RCC 7860 (cell line): ENCODE data around the gene SAMD9.
"Not testable (repeated sequence)": the region's sequence is repeated elsewhere in the genome, so short reads cannot be mapped to it uniquely, and the experiment has no call there.

Source experiments
- DNase-seq: peaks from one replicate; pipeline ENCODE4 v3.0.0-alpha.2; 2015; ENCODE audit warnings: low spot score
- FAIRE-seq: peaks from 2 replicates; lab custom pipeline; 2012; peaks lifted over from hg19 to GRCh38; lab: Jason Lieb, UNC

Gene SAMD9

GRCh38 chr7:93117852-93118530 lies at the start of gene SAMD9:
Gene SAMD9, minus strand, starts transcription at chr7:93117979. Its CDS starts 11,882 bp downstream, at chr7:93106097.
- peak; percentile 82 for DNase-seq
- peak; percentile 92 for FAIRE-seq

DNA sequence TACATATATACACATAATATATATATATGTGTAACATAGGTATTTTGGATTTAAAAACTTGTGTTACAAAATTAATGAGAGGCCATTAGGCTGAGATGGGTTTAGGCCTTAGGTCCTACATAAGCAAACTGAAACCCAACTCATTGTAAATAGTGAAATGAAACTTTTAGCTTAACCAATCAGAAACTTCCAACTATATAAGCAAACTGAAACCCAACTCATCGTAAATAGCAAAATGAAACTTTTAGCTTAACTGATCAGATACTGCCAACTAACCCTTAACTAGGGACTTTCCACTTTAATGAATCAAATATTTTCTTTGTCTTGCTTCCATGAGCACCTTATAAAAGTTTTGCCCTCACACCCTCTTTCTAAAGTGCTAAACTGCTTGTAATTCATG lies 47.7 kb upstream of the SAMD9 start:
- DNase-seq, result no peak

GRCh38 chr7:93164766-93165165 lies 47.0 kb upstream of the SAMD9 start:
- FAIRE-seq (peak; percentile 60), DNase-seq (no peak)

More for the DNA sequence above, 47.7 kb upstream of the SAMD9 start:
- FAIRE-seq, result no peak

DNA sequence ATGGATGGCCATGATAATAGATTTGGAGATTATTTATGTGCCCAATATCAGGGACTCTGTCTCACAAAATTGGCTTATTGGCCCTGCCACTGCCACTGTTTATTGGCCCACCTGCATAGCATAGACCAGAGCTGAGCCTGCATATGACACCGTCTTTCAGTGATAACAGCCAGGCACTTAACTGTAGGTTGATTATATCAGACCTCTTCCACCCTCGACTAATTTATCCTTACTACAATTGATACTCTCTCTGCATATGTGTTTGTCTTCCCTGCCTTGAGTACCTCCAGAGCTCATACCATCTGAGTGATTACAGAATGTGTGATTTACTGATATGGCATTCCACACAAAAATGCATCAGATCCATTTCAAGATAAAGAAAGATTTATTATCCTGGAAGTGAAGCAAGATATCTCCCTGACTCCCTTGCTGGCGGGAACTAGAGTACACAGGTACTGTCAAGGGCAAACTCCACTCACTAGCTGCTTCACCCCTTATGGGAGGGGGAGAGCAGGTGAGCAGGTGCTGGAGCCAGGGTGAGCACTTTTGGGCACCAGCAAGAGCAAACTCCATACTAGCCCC lies 43.5 kb upstream of the SAMD9 start:
- no peak for DNase-seq
- FAIRE-seq, result no peak

DNA sequence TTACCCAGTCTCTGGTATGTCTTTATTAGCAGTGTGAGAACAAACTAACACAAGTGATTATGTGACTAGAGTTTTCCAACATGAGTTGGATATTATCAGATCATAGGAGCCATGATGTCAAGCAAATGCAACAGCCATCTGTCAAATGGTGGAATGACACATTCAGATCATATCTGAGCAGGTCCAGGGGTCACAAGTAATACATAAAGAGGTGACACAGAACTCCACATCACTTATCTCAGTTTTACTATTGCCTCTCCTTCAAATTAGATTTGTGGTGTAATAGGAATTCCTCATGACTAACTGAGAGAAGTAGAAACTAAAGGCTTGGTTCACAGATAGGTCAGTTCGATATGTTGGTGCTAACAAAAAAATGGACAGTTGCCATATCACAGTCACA lies 42.6 kb upstream of the SAMD9 start:
- FAIRE-seq (no peak), DNase-seq (peak; percentile 43)

DNA sequence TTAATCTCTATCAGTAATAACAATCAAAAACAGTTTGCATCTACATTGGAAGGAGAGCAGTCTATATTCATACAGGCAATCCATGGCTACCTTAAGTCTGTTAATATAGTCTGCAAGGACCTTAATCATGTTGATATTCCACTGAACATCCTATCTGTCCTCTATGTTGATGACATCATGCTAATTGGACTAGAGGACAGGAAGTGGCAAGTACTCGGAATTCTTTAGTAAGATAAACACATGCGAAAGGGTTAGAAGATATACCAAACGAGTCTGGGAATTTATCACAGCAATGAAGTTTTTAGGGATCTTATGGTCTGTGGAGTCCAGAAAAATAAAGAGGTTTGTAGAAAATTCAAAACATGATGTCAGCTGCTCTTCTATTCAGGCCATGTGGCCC lies 41.7 kb upstream of the SAMD9 start:
- DNase-seq, result no peak
- no peak for FAIRE-seq

DNA sequence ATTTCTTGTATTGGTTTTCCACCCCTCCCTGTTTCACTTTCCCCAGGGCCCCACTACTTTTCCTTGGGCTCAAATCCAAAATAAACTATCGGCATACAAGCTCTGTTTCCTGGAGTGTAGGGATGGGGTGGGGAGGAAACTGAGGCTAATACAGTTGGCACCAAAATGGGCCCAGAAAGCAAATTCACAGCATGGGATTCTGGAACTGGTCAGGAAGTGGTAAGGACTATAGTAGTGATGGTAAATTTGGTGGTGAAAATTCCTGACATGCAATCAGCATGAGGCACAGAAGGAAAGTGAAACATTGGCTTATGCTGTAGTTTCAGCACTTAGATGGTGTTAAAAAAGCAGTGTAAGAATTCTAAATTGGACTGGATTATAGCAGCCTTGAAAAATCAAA lies 39.1 kb upstream of the SAMD9 start:
- FAIRE-seq, result no peak
- peak; percentile 70 for DNase-seq

- FAIRE-seq (peak; percentile 79), DNase-seq (peak; percentile 66)
Measured at GRCh38 chr7:93150200-93150835, 32.5 kb upstream of the SAMD9 start.

DNA sequence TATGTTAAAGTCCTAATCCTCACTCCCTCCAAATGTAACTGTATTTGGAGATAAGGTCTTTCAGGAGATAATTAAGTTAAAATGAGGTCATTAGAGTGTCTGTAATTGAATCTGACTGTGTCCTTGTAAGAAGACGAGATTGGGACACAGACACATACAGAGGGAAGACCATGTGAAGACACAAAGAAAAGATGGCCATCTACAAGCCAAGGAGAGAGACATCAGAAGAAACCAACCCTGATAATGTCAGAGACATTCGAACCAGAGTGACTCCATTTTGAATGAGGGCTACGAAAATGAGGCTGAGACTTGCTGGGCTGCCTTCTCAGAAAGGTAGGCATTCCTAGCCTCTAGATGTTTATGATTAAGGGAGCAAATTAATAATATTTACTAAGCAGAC lies 30.9 kb upstream of the SAMD9 start:
- FAIRE-seq, result no peak

GRCh38 chr7:93148144-93148543 lies 30.4 kb upstream of the SAMD9 start, which contains the start of gene SAMD9L:
Gene SAMD9L, minus strand, starts transcription at chr7:93148385. Its CDS starts 12,414 bp downstream, at chr7:93135971.
- FAIRE-seq (no peak), DNase-seq (peak; percentile 42)

More for the DNA sequence above, 30.9 kb upstream of the SAMD9 start:
- DNase-seq, result no peak

DNA sequence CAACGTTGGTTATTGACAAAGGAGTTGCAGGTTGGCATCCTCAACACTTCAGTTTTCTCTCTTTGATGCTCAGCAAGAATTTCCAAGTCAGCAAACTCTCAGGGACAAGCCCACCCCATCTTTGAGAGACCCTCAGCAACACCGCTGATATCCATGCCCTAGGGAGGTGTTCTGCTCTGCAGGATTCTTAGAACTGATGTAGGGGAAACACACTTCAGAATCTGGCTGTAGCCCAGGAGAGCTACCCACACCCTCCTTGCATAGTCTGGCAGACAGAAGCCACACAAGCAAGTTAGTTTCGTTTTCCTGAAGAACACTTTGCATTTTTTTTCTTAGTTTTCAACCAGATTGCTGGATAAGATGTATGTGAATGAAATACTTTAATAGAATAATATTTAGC lies 29.6 kb upstream of the SAMD9 start:
- DNase-seq, result peak; percentile 40
- FAIRE-seq, result peak; percentile 74

DNA sequence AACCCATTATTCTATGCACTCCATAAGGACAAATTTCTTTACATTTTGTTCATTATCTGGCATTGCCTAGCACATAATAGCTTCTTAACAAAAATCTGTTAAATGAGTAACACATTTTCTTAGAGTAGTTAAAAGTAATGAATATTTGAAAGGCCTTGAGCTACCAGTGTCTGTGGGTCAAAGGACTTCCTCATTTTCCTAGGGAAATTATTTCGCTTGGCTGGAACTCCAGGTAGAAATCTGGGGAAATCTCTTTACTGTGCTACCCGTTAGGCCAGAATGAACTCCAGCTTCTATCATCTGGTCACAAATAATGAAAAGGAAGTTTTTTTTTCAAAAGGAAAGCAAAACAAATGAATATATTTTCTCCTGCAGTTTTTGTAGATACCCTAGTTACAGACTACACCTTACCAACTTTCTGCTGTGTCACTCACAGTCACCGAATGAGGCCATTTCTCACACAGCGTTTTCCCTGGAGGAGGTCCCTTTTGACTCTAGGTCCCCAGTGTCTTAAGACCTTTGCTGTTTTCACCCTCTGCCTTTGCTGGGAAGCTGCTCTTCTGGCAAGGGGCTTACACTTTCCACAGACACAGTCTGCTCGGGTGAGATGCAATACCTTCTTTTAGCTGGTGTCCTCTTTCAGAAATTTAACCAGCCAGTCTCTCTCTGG lies 28.8 kb upstream of the SAMD9 start:
- FAIRE-seq, result no peak

GRCh38 chr7:93146036-93146435 lies 28.3 kb upstream of the SAMD9 start:
- FAIRE-seq (no peak), DNase-seq (no peak)

More for the DNA sequence above, 28.8 kb upstream of the SAMD9 start:
- no peak for DNase-seq

DNA sequence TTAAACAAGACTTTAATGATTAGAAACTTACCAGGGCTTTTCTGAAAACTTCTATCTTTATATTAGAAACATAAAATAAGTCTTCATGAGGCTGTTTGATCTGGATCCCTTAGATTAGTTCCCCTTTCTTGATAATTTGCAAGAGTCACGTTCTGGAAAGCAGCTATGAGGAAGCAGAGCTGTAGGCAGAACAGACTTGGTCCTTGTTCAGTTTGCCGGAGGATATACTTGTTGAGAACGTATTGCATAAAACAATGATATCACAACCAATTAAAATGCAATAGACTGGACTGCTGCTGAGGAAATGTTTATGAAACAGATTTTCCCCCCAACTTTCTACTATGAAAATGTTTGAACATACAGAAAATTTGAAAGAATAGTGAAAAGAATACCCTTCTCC lies 27.6 kb upstream of the SAMD9 start:
- no peak for DNase-seq
- FAIRE-seq, result no peak

DNA sequence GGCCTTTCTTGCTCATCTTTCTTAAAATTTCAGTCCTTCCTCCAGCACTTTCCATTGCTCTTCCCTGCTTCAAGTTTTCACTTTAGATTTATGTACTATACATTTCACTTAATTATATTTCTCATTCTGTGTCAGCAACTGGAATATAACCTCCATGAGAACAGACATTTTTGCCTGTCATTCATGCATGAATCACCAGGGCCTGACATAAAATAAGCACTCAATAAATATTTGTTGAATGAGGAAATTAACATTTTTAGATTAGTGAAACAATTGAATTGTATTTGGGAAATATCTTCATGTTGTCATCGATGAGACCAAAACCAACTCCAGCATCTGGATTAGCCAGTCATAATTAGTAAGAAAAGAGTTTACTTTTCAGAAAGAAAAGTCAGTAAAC lies 24.3 kb upstream of the SAMD9 start:
- FAIRE-seq, result no peak
- DNase-seq, result no peak

- DNase-seq, result no peak
- no peak for FAIRE-seq
Measured at GRCh38 chr7:93140582-93141191, 22.9 kb upstream of the SAMD9 start.

GRCh38 chr7:93138576-93138975 lies 20.8 kb upstream of the SAMD9 start:
- no peak for DNase-seq
- FAIRE-seq, result no peak

DNA sequence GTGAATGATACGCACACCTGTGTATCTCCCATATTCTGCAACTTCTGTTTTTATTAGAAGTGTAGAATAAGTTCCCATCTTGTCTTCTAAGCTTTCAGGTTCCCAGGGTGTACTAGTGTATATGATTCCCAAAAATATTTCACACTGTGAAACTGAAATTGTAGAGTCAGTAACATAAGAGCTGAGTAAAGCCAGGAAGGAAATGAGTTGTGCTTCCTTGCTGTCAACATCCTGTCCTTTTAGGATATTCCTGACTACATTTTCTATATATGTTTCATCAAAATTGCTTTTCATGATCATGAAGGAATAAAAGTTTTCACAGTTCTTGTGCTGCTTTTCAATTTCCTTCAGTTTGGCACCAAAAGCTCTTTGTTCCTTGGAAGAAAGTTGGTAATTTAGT lies 15.2 kb upstream of the SAMD9 start:
- DNase-seq, result no peak
- no peak for FAIRE-seq

GRCh38 chr7:93132216-93132615 lies 14.4 kb upstream of the SAMD9 start:
- FAIRE-seq (no peak), DNase-seq (no peak)

GRCh38 chr7:93126954-93127353 lies 9.2 kb upstream of the SAMD9 start:
- not testable (repeated sequence) for DNase-seq, FAIRE-seq

DNA sequence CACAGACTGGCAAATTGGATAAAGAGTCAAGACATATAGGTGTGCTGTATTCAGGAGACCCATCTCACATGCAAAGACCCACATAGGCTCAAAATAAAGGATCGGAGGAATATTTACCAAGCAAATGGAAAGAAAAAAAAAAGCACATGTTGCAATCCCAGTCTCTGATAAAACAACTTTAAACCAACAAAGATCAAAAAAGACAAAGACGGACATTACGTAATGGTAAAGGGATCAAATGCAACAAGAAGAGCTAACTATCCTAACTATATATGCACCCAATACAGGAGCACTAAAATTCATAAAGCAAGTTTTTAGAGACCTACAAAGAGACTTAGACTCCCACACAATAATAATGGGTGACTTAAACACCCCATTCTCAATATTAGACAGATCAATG lies 5.8 kb upstream of the SAMD9 start:
- FAIRE-seq, DNase-seq: not testable (repeated sequence)
